ENCODE results near the gene PPP1R3G. TPM values are rescaled to one million over a fixed set of nuclear protein-coding genes. Genes with fewer than 3 reads are reported as not detected.

PPP1R3G gene
- total and polyA plus RNA-seq, 2 of the 13 experiments (the other 11 are each of a cell fraction or from before 2014, with no cell fraction given), result 1.2 to 1.3 TPM

GRCh38 chr6:5125152-5126006 lies 40.2 kb downstream of the PPP1R3G start (continued):
- TF ChIP-seq HIC2 (CRISPR knock-in tag; IDR thresholded peaks at IDR 0.05; ENCODE audit: low read depth), result no peak
- no peak for TF ChIP-seq ZNF460 (CRISPR knock-in tag; IDR thresholded peaks at IDR 0.05; ENCODE audit: borderline replicate concordance)
- no peak for TF ChIP-seq ZNF720 (CRISPR knock-in tag; IDR thresholded peaks at IDR 0.05)
- no peak for TF ChIP-seq BCLAF1 (IDR thresholded peaks at IDR 0.05)
- TF ChIP-seq ZNF737 (CRISPR knock-in tag; IDR thresholded peaks at IDR 0.05; ENCODE audit: borderline replicate concordance), result no peak
- TF ChIP-seq CBX1 (IDR thresholded peaks at IDR 0.05; ENCODE audit: low read depth), result peak; percentile 55
- TF ChIP-seq ZNF232 (CRISPR knock-in tag; IDR thresholded peaks at IDR 0.05; ENCODE audit: borderline replicate concordance), result no peak
- no peak; the same call in 1 of the 2 replicates for TF ChIP-seq ZNF784 (CRISPR knock-in tag; IDR thresholded peaks at IDR 0.05; ENCODE audit: borderline replicate concordance)
- TF ChIP-seq KAT8 (CRISPR knock-in tag; IDR thresholded peaks at IDR 0.05), result no peak
- no peak for TF ChIP-seq HNF1A (IDR thresholded peaks at IDR 0.05; ENCODE audit: low read depth)
- TF ChIP-seq HNF1A (CRISPR knock-in tag; IDR thresholded peaks at IDR 0.05; ENCODE audit: borderline replicate concordance), result no peak
- no peak for TF ChIP-seq ZKSCAN8 (CRISPR knock-in tag; IDR thresholded peaks at IDR 0.05; ENCODE audit: borderline replicate concordance)
- no peak for TF ChIP-seq ATF3 (CRISPR knock-in tag; IDR thresholded peaks at IDR 0.05)
- no peak for TF ChIP-seq ZSCAN20 (CRISPR knock-in tag; IDR thresholded peaks at IDR 0.05; ENCODE audit: borderline replicate concordance)
- TF ChIP-seq KLF13 (CRISPR knock-in tag; IDR thresholded peaks at IDR 0.05), result no peak
- TF ChIP-seq ZNF780A (CRISPR knock-in tag; IDR thresholded peaks at IDR 0.05), result no peak
- no peak for TF ChIP-seq E2F2 (CRISPR knock-in tag; IDR thresholded peaks at IDR 0.05; ENCODE audit: borderline replicate concordance)
